Thyroid gland (tissue), 4 donors: Measurements from ENCODE around the gene CPOX. TPM values are rescaled to one million over a fixed set of nuclear protein-coding genes. Genes with fewer than 3 reads are reported as not detected.

Experiments used
- DNase-seq, 2 donors: peaks; one replicate each; pipeline ENCODE4 v3.0.0-alpha.2; 2019
- H3K27ac ChIP-seq, 3 donors: fragments of 200-600 bp; sonication (generic); 1 replicate in 2 of 3; 2 replicates in 1 of 3; pipeline ENCODE4 v1.5.1; 2016 to 2019; ENCODE audit warnings: mild to moderate bottlenecking in 1 of 3, moderate library complexity in 1 of 3
- H3K27me3 ChIP-seq: fragments of 200-600 bp; sonication (generic); one replicate; pipeline ENCODE4 v1.5.1; 2019
- H3K36me3 ChIP-seq, 2 donors: fragments of 200-600 bp; sonication (generic); one replicate each; pipeline ENCODE4 v1.5.1; 2016 to 2019
- H3K4me1 ChIP-seq, 2 donors: fragments of 200-600 bp; sonication (generic); one replicate each; pipeline ENCODE4 v1.5.1; 2017 to 2019
- H3K4me3 ChIP-seq, 3 donors: fragments of 200-600 bp; sonication (generic); replicated peaks in 1 of 3; 1 replicate in 2 of 3; 2 replicates in 1 of 3; pipeline ENCODE4 v1.5.1; 2016; ENCODE audit warnings: mild to moderate bottlenecking in 1 of 3
- H3K9me3 ChIP-seq: fragments of 200-600 bp; sonication (generic); one replicate; pipeline ENCODE4 v1.5.1; 2017
- CTCF ChIP-seq, 6 experiments: fragments of 200-600 bp in 3 of 6; fragments of 450-650 bp in 3 of 6; sonication (generic) in 3 of 6; IDR thresholded peaks; one replicate each; pipeline ENCODE4 v1.5.1; 2016 to 2019; ENCODE audit warnings: antibody characterized with exemption in 6 of 6, mild to moderate bottlenecking in 2 of 6, inconsistent platforms in 1 of 6, moderate library complexity in 1 of 6
- POLR2A ChIP-seq, 2 donors: fragments of 450-650 bp; IDR thresholded peaks; one replicate each; pipeline ENCODE4 v1.6.1; 2017; ENCODE audit warnings: antibody characterized with exemption in 2 of 2, mild to moderate bottlenecking in 2 of 2, moderate library complexity in 1 of 2
- WGBS, 2 donors: methylation state at CpG; one replicate each; pipeline ENCODE4 v1.1.5; 2017; 5-methylcytosine and 5-hydroxymethylcytosine counted together
- intact Hi-C: fragments of 100-400 bp; cut with DNase I; formaldehyde crosslinking; loops from one replicate; pipeline ENCODE4 v1.15.1; 2023
- total RNA-seq, 4 donors: library from RNA; depleted of rRNA; stranded (reverse); fragments of >200 nt; gene quantifications; one replicate each; pipeline ENCODE4 v1.2.3, GENCODE V29; 2016

Gene CPOX
- total RNA-seq, 4 donors from 2014 or later: 14.8 to 27.9 (median 26.3) TPM

- TF ChIP-seq CTCF (IDR thresholded peaks at IDR 0.05): no peak
- TF ChIP-seq POLR2A (IDR thresholded peaks at IDR 0.05): no peak
- H3K4me3 ChIP-seq: no peak overlapping the region
- peak in 1 of 2 donors; percentile 7 for DNase-seq
- H3K27me3 ChIP-seq: no peaks in the 10 kb centered on the region
- no peaks in the 10 kb centered on the region for H3K36me3 ChIP-seq
- 79 to 85% methylated on average over 5 of the region's 5 CpGs for WGBS, 2 donors
- H3K4me1 ChIP-seq: no peaks in the 10 kb centered on the region
- intact Hi-C loops: no loop called here
- H3K27ac ChIP-seq: no peak overlapping the region
- H3K9me3 ChIP-seq: no peaks in the 10 kb centered on the region
These were observed 19.2 kb upstream of the CPOX start for GRCh38 chr3:98612587-98612986.

- no peak for DNase-seq
- 81 to 93% methylated on average over 2 of the region's 2 CpGs for WGBS, 2 donors
- Histone ChIP-seq H3K27ac (no peak overlapping the region), H3K4me3 (no peak overlapping the region), H3K27me3 (no peaks in the 10 kb centered on the region), H3K9me3 (no peaks in the 10 kb centered on the region), H3K4me1 (no peaks in the 10 kb centered on the region), H3K36me3 (no peaks in the 10 kb centered on the region)
- TF ChIP-seq POLR2A (IDR thresholded peaks at IDR 0.05): no peak
- TF ChIP-seq CTCF (IDR thresholded peaks at IDR 0.05): no peak
- intact Hi-C loops: no loop called here
These were observed 14.6 kb upstream of the CPOX start for GRCh38 chr3:98608029-98608428.

GRCh38 chr3:98603580-98603979, 10.2 kb upstream of the CPOX start:
- no peaks in the 10 kb centered on the region for H3K36me3 ChIP-seq
- H3K27ac ChIP-seq: no peak overlapping the region
- H3K4me1 ChIP-seq: peaks cover 0 to 1% of the 10 kb centered on the region in 2 donors
- no peaks in the 10 kb centered on the region for H3K27me3 ChIP-seq
- intact Hi-C loops: loop anchor here (5.0 kb wide), 2 partner anchors 209 to 394 kb away; no protein-coding TSS in a partner anchor
- no peak overlapping the region for H3K4me3 ChIP-seq
- TF ChIP-seq CTCF (IDR thresholded peaks at IDR 0.05) (no peak), POLR2A (IDR thresholded peaks at IDR 0.05) (no peak)
- no peak for DNase-seq
- no peaks in the 10 kb centered on the region for H3K9me3 ChIP-seq

- DNase-seq: peak; percentile 26 to 38
- Histone ChIP-seq H3K27ac (no peak overlapping the region), H3K4me1 (peaks cover 0 to 8% of the 10 kb centered on the region in 2 donors), H3K27me3 (no peaks in the 10 kb centered on the region), H3K9me3 (no peaks in the 10 kb centered on the region), H3K36me3 (no peaks in the 10 kb centered on the region), H3K4me3 (no peak overlapping the region)
- WGBS, 2 donors: 6 to 11% methylated on average over 4 of the region's 4 CpGs
- intact Hi-C loops: loop anchor here (5.0 kb wide), 2 partner anchors 210 to 395 kb away; no protein-coding TSS in a partner anchor
- no peak for TF ChIP-seq POLR2A (IDR thresholded peaks at IDR 0.05)
- peak; percentile 23 to 82 (median 66) for TF ChIP-seq CTCF (IDR thresholded peaks at IDR 0.05)
These were observed 8.8 kb upstream of the CPOX start for GRCh38 chr3:98602078-98602678.

- H3K36me3 ChIP-seq: no peaks in the 10 kb centered on the region
- WGBS, 2 donors: 72 to 78% methylated on average over 2 of the region's 2 CpGs
- peaks cover 0 to 8% of the 10 kb centered on the region in 2 donors for H3K4me1 ChIP-seq
- no peak overlapping the region for H3K27ac ChIP-seq
- no peaks in the 10 kb centered on the region for H3K27me3 ChIP-seq
- no peak for DNase-seq
- H3K9me3 ChIP-seq: no peaks in the 10 kb centered on the region
- no peak overlapping the region for H3K4me3 ChIP-seq
- intact Hi-C loops: loop anchor here (5.0 kb wide), 2 partner anchors 211 to 396 kb away; no protein-coding TSS in a partner anchor
- TF ChIP-seq CTCF (IDR thresholded peaks at IDR 0.05) (no peak), POLR2A (IDR thresholded peaks at IDR 0.05) (no peak)
These were observed 7.8 kb upstream of the CPOX start for GRCh38 chr3:98601180-98601579.
